SK-N-SH treated with all-trans-retinoic acid at 6 μM for 48 hours (cell line): ENCODE results near the gene PLCL2.

Experiments
- ESRRG ChIP-seq: fragments of 250-450 bp; sonication (Bioruptor Pico); IDR thresholded peaks from 2 replicates; pipeline ENCODE4 v1.6.1; 2021; ENCODE audit warnings: mild to moderate bottlenecking
- SNAI2 ChIP-seq: fragments of 250-450 bp; sonication (Bioruptor Pico); IDR thresholded peaks from 2 replicates; pipeline ENCODE4 v1.5.0; 2020; ENCODE audit warnings: mild to moderate bottlenecking, moderate library complexity
- ZFP30 ChIP-seq: fragments of 450-650 bp; formaldehyde crosslinking; IDR thresholded peaks from 2 replicates; pipeline ENCODE4 v1.5.0; 2022; ENCODE audit warnings: mild to moderate bottlenecking, moderate library complexity
- TF ChIP-seq, protein P1 (sequence below): fragments of 250-450 bp; sonication (Bioruptor Pico); IDR thresholded peaks from 2 replicates; pipeline ENCODE4 v1.5.1; 2021; ENCODE audit warnings: mild to moderate bottlenecking, moderate library complexity
- TF ChIP-seq, protein P2 (sequence below): fragments of 250-450 bp; sonication (Bioruptor Pico); IDR thresholded peaks from 2 replicates; pipeline ENCODE4 v1.8.0; 2020; ENCODE audit warnings: mild to moderate bottlenecking, moderate library complexity, borderline replicate concordance
- TF ChIP-seq, protein P3 (sequence below): fragments of 250-450 bp; sonication (Bioruptor Pico); IDR thresholded peaks from 2 replicates; pipeline ENCODE4 v1.5.1; 2020; ENCODE audit warnings: low read depth, mild to moderate bottlenecking, moderate library complexity

DNA sequence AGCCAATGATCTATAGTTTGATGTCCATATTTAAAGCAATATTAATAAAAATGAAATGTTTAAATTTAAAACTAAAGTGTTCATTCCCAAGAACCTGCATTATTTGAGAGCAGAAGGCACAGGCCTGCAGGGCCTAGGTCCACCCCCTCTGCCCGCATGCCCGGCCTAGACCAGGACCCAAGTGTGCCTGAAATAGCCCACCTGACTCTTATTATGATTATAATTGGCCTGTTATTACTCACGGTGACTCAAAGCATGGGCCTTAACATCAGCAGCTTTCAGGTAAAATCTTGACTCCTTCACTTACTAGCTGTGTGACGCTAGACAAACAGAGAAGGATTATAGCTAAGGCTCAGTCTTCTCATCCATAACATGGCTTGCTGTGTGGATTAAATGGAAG, 128.8 kb downstream of the PLCL2 start:
- TF ChIP-seq, protein P1, sequence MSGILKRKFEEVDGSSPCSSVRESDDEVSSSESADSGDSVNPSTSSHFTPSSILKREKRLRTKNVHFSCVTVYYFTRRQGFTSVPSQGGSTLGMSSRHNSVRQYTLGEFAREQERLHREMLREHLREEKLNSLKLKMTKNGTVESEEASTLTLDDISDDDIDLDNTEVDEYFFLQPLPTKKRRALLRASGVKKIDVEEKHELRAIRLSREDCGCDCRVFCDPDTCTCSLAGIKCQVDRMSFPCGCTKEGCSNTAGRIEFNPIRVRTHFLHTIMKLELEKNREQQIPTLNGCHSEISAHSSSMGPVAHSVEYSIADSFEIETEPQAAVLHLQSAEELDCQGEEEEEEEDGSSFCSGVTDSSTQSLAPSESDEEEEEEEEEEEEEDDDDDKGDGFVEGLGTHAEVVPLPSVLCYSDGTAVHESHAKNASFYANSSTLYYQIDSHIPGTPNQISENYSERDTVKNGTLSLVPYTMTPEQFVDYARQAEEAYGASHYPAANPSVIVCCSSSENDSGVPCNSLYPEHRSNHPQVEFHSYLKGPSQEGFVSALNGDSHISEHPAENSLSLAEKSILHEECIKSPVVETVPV: no peak
- TF ChIP-seq ESRRG (CRISPR knock-in tag): no peak
- TF ChIP-seq, protein P2, sequence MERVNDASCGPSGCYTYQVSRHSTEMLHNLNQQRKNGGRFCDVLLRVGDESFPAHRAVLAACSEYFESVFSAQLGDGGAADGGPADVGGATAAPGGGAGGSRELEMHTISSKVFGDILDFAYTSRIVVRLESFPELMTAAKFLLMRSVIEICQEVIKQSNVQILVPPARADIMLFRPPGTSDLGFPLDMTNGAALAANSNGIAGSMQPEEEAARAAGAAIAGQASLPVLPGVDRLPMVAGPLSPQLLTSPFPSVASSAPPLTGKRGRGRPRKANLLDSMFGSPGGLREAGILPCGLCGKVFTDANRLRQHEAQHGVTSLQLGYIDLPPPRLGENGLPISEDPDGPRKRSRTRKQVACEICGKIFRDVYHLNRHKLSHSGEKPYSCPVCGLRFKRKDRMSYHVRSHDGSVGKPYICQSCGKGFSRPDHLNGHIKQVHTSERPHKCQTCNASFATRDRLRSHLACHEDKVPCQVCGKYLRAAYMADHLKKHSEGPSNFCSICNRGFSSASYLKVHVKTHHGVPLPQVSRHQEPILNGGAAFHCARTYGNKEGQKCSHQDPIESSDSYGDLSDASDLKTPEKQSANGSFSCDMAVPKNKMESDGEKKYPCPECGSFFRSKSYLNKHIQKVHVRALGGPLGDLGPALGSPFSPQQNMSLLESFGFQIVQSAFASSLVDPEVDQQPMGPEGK (CRISPR knock-in tag): no peak
- TF ChIP-seq ZFP30: no peak
- TF ChIP-seq, protein P3, sequence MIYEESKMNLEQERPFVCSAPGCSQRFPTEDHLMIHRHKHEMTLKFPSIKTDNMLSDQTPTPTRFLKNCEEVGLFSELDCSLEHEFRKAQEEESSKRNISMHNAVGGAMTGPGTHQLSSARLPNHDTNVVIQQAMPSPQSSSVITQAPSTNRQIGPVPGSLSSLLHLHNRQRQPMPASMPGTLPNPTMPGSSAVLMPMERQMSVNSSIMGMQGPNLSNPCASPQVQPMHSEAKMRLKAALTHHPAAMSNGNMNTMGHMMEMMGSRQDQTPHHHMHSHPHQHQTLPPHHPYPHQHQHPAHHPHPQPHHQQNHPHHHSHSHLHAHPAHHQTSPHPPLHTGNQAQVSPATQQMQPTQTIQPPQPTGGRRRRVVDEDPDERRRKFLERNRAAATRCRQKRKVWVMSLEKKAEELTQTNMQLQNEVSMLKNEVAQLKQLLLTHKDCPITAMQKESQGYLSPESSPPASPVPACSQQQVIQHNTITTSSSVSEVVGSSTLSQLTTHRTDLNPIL (CRISPR knock-in tag): no peak
- no peak for TF ChIP-seq SNAI2 (CRISPR knock-in tag)
